GM12892 (cell line): ENCODE results near the gene MGLL.

Source experiments
- POLR2A ChIP-seq: IDR thresholded peaks from 2 replicates; pipeline ENCODE4 v1.6.1; 2011; ENCODE audit warnings: low read depth, low read length, control low read depth
- TAF1 ChIP-seq: IDR thresholded peaks from 2 replicates; pipeline ENCODE4 v1.6.1; 2011; ENCODE audit warnings: low read depth, mild to moderate bottlenecking, control low read depth, low read length, borderline replicate concordance

GRCh38 chr3:127741690-127742089, 80.6 kb downstream of the MGLL start:
- TF ChIP-seq POLR2A (no peak), TAF1 (no peak)
